Activated CD4-positive, alpha-beta T cell treated with anti-CD3 and anti-CD28 coated beads, Interleukin-2, Interleukin-6, amounts not matched to agents 100 ng/mL and 50 ng/mL, durations not matched to agents 16 hours and 8 hours (primary cell): Measurements from ENCODE around the gene LPP.

Source experiments
- DNase-seq: peaks from one replicate; pipeline ENCODE4 v3.0.0-alpha.2; 2020

The LPP gene

DNA sequence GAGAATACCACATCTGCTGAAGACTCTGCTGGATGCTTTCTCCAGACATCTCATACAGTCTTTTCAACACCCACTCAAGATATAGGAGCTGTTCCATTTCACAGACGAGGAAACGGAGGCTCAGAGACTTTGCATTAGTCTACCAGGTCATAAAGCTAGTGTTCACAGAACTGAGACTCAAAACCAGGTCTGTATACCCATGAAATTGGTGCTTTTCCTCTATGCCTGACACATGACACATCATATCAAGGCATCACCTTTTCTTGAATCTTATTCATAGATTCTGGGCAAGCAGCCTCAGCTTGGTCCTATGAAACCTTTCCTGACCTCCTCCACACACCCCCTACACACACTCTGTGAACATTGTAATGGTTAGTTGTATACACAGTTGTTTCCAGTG is 101.2 kb downstream of the LPP start:
- DNase-seq = no peak

DNA sequence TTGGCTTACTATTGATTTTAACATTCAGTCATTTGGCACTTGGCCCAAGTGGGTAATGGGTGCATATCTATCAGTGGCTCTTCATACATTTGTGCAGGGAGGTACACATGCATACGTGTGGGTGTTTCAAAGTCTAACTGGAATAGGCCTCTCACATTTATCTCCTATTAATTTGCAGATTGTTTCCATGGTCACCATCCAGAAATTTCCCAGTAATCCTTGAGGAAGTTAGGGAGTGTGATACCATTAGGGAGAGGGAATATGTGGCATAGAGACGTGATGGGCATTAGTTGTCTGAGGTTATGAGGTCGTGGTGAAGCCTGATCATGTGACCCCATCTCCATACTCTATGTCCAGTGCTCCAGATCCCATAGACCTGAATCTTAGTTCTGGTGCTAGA is 102.8 kb downstream of the LPP start:
- no peak for DNase-seq

DNA sequence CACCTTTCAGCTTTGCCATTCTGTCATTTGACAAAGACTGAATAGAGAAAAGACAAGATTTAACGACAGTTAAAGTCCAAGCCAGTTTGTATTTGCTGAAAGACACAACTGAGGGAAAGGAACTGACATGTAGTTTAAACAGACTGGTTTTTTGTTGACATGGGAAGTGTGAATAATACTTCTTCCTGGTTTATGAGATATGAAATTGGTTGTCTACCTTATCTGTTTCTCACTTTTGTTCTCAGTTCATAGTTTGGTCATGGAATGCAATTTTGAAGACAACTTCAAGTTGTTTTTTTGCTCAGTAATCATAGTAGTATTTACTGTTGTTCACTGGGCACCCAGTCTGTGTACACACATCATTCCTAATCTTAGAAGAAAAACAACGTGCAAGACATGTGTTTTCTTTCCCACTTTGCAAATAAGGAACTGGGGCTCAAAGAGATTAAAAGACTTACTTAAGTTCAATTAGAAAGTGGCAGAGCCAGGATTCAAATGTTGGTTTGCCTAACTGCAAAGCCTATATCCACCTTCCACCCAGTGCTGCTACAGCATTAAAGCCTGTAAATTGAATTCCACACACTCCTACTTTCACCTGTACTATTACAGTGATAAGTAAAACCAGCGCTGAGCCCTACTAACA is 103.5 kb downstream of the LPP start:
- peak; percentile 14 for DNase-seq

DNA sequence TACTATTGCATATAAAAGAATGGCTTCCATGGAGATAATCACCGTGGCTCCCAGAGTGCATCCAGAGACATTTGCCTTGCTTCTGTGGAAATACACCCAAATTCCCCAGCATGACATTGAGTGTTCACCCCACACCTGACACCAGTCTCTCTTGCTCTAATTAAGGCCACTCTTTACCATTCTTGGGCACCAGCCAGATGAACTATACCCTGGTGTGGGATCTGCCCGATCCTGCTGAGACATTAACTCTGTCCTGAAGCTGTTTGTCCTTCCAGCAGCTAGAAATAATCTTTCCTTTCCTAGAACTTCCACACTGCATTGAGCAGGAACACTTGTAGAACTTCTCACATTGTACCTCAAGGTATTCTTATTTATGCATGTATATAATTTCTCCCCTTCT is 105.2 kb downstream of the LPP start:
- no peak for DNase-seq

DNA sequence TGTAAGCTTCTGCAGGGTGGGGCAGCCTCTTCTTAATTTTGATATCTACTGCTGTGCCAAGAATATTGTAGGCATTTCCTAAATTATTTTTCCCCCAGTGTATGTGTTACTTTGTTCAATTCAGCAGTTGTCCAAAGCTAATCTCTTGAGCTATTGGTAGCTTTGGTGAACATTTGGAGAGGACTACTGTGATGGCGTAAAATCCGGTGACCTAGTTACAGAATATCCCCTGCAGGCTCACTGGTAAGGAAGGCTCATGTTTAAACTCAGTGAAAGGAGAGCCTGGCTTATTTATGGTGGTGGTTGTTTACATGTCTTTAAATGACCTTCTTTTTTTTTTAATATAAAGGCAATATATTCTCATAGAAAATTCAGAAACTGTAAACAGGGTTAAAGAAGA is 105.6 kb downstream of the LPP start:
- DNase-seq = no peak

DNA sequence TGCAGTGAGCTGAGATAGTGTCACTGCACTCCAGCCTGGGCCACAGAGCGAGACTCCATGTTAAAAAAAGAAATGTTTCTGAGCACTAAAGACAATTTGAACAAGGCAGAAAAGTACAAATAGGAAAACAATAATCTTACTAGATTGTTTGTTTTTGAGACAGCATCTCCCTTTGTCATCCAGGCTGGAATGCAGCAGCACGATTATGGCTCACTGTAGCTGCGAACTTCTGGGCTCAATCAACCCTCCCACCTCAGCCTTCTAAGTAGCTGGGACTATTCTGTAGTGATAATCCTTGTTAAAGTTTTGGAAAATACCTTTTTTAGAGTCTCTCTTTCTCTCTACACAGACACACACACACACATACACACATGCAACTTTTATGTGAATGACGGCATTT is 107.1 kb downstream of the LPP start:
- DNase-seq = no peak

DNA sequence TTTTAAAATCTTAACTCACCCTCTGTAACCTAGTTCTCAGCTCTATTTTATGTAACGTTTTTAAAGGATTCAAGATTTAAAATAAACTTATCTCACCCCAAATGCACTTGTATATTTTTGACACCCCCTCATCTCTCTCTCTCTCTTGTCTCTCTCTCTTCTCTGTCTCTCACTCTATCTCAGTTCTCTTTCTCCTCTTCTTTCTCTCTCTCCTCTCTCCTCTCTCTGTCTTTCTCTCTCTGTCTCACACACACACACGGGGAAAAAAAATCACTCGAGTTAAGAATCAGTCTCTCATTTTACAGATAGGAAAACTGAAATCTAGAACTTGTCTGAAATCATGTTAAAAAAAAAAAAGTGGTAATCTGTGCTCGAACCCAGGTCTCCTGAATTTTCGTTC is 108.5 kb downstream of the LPP start:
- no peak for DNase-seq

DNA sequence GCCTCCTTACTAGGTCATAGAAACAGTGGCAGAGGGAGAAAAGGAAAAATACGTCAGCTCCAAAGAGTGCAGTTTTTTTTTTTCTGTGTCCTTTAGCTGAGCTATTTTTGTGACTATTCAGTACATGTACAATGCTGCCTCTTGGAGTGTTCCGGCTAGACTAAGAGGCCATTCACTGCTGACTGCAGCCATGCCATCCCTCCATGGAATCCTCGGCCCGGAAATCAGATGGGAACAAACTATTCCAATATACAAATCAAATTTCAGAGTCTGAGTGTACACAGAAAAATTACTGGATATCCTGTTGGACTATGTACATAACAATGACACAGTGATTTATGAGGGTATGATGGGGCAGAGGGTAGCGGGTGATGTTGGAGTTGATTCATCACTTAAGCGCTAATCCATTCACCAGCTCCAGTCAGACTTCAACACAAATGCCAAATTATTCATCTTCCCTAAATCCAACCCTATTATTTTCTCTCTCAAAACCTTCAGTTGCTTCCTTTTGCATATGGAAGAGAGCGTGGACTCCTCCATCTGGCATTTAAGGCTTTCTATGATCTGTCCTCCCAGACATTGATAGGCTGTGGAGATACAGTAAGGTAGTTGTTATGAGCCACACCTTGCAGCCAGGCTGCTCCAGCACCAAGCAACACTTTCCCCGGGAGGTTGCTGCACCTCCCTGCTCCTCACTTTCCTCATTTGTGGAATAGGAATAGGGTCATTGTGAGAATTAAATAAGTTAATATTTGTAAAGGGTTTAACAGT is 109.1 kb downstream of the LPP start:
- DNase-seq = no peak

DNA sequence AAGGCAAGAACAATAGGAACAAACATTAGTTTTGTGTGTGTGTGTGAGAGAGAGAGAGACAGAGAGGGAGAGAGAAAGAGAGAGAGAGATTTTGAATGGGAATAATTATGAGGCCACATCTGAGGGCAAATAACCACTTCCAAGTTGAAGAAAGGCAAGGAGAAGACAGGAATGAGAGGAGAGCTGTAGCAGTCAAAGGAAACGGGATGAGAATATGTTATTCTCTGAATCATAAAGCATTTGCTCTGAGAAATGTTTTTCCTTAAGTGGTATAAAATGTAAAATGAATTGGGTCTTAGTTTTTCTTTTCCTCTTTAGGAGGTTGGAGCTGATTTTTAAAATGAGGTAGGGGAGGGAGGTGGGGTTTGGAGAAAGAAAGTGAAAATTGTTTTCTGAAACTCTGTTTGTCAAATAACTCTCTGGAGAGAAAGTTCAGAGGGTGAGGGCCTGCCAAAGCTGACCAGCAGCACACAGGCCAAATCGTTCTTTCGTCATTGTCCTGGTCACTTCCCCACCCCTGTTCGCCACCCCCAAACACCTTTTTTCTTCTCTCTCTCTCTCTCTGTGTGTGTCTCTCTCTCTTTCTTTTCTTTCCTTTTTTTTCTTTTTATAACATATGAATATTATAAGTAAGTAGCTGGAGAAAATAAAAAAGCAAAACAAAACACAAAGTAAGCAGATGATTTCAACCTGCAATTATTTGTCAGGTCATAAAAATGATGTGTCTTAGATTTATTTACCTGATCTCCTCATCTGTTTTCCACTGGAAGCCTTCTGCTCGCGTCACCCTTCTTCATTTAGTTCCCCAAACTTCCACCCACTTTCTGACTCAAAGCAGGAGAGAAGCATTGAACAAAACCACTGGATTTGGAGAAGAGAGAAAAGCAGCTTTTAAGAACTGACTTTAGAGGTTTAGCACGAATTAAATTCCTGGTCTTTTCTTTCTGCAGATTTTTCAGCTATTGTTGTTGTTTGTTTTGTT is 110.6 kb downstream of the LPP start:
- no peak for DNase-seq

DNA sequence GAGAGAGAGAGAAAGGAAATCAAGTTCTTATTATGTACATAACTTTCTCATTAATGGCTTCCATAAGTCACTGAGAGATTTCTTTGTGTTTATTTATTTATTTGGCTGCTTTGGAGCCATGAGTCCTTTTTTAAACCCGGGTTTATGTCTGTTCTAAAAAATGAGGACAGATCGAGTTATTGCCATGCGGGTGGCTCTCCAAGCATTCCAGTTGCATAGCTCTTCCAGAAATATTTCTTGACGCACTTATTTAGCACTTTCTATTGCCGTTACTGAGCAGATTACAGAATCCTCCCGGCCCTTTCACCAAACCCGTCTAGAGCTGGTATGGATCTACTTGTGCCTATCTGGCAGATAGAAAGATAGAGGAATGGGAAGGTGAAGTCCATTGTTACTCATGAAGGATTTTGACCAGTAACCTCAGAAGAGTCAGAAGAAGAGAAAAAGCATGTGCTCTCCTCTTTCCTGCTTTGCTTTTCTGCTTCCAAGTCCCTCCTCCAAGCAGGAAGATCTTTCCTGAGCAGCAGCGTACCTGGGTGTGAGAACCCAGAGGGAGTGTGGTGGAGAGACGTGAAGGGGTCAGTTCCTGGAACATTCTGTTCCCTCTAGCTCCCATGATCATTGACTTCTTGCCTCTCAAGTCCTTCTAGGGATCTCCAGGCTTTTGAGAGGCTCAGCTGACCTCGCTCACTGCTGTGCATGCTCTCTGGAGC is 112.8 kb downstream of the LPP start:
- DNase-seq = no peak

DNA sequence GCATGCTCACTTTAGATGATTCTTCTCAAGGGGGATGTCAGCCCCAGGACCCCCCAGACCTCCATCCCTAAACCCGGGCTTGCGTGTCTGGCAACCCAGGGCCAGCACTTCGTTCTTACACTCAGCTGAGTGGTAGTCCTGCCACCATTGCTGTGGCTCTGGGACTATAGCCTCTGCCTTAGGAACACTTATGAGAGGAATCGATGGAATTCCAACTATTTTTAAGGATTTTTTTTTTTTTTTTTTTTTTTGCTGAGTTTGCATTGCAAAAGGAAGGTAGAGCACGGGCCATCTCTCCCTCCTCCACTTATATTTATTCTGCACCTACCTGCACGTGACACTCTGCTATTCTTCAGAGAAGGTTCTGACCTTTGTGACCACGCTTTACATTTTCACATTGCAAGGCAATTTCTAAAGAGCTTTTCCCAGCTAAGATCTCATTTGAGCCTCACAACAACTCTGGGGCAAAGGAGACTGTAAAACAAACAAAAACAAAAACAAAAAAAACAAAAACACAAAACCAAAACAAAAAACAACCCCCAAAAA is 113.9 kb downstream of the LPP start:
- DNase-seq = no peak

DNA sequence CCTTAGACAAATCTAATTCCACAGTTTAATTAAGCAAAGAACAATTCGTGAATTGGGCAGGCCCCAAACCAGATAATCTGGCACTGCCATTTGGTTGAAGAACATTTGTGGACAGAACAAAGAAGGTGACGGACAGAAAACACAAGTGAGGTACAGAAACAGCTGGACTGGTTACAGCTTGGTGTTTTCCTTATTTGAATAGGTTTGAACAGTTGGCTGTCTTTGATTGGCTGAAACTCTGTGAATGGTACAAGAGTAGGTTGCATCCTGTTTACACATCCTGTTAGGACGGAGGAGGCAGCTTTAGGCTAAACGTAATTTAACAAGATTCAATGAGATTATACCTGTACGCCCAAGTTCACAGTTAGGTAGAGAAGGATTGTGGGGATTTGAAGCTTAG is 114.4 kb downstream of the LPP start:
- no peak for DNase-seq

DNA sequence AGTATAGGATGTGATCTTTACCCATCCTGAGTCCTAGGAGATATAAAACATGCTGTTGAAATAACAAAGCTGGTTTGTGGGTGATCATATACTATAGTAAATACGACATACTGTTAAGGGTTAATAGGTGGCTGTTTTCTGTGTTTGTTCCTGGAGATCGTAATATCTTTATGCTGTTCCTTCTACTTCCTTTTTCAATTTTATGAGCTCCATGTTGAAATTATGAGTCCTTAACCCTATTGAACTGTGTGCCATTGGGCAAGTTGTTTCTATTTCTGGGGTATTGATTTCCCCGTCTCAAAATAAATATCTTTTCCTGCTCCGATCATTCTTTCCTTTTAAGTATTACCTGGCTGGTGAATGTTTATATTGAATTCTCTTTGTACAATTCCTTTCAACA is 115.1 kb downstream of the LPP start:
- no peak for DNase-seq

DNA sequence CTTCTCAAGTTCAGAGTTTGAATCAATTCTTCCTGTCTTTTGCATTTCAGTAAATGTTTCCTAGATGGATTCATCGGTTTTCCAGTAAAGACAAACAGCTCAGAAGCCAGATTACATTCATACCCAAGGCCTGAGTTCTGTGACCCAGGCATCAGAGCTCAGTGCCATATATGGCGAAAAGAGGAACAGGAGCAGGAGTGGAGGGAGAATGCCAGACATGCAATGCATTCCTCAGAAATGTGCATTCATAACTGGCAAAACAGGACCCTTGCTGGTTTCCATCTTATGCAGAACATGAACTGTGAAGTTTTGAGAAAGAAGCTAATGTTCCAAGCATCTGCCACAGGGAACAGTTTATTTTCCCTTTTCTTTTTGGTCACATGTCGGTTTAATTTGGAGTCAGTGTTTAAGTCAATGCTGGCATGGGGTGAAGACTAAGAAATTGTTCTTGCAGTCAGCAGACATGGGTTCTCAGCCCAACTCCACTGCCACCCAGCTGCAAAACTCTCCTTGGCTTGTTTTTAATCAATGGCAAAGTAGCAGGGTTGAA is 116.5 kb downstream of the LPP start:
- DNase-seq = no peak

DNA sequence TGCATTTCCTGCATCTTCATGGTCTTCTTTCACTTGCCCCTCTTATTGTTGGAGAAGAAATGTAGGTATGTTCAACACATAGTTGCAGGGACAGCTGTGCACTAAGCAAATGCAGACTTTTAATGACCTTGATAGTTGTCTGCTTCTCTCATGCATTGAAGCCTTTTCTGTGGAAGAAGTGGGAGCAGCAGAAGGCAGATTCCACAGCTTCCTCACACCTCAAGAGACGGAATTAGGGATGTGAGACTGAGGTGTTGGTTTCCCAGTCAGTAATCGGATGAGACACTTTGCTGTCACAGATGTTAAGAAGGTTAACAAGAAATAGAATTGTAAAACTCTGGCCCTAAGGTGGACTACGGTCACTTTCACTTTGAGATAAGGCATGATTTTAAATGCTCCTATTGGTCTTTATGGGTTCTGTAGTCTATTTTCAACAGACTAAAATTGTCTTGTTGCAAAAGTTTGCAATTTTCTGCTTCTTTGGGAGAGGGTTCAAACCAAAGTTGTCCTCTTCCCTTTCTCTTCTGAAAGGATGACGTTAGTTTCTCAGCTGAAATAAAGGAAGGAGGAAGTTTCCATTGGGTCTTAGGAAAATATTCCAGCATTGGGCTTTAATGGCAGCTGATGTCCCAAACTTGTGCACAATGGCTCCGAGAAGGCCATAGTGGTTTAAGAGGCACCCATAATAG is 117.4 kb downstream of the LPP start:
- DNase-seq = no peak

DNA sequence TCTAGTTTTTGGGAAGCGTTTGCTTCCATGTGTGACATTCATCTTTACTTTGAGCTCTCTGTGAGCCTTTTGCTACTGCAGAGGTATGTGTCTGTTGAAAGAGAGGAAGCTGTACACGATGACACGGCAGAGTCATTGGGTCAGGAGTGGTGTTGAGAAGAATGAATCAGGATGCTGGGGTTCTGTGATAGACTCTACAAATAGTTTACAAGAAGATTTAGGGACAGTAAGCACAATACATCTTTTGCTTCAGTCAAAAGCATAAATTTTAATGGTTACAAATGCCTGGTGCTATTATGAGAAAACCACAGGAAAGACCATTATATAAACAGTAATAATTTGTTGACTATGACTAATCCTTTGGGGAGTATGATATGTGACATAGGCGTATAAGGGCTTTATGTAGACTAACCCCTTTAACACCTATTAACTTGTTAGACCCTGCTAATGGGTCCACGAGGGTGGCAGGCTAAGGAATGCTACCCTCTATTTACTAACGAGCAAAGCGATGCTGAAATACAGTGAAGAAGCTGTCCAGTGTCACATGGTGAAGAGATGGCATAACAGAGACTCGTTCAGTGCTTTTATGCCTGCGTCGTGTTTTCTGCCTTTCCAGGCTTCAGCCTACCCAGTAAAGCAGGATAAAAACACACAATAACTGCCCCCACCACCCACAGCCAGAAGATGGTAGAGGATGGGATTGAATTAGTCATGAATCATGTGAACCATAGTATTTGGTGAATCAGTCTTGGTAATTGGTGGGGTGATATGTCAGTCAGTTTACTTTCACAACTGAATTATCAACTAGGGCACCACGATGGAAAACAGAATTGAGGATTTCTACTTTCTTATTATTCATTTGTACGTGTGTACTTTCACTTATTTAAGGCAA is 118.8 kb downstream of the LPP start:
- no peak for DNase-seq

DNA sequence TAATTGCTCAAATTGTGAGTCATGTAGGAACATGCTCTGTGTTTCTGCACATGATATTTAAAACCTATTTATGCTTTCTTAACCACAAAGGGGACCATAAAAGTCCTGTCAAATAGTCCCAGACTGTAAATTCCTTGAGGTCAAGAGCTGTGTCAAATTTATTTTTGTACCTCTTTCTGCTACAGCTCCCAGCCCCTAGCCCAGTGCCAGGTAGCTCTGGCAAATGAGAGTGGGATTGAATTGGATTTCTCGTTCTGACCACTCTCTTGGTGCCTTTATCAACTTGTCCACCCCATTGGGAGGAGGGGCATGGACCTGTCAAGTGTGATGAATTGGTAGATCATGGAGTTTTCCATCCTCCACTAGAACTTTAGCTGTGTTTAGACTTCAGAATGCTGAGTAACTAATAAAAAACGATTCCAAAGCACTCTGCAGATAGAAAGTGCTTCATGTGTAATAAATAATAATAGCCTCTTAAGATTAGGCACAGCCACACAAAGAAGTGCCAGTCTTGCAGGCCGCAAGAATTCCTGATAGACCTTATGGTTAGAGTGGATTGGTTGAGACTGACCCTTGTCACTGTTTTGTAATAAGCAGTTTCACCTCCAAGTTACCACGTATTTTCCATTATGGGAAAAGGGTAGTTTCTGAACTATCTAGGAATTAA is 120.4 kb downstream of the LPP start:
- no peak for DNase-seq

DNA sequence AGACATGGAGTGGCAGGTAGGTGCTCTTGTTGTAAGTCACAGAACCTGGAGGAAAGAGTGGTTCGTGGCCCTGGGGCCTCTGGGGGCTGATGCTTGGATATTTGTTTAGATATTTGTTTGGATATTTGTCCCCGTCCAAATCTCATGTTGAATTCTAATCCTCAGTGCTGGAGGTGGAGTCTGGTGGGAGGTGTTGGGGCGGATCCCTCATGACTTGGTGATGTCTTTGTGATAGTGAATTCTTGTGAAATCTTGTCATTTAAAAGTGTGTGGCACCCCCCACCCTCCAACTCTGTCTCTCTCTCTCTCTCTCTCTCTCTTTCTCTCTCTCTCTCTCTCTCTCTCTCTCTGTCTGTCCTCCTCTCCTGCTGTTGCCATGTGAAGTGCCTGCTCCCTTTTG is 122.4 kb downstream of the LPP start:
- DNase-seq = no peak

DNA sequence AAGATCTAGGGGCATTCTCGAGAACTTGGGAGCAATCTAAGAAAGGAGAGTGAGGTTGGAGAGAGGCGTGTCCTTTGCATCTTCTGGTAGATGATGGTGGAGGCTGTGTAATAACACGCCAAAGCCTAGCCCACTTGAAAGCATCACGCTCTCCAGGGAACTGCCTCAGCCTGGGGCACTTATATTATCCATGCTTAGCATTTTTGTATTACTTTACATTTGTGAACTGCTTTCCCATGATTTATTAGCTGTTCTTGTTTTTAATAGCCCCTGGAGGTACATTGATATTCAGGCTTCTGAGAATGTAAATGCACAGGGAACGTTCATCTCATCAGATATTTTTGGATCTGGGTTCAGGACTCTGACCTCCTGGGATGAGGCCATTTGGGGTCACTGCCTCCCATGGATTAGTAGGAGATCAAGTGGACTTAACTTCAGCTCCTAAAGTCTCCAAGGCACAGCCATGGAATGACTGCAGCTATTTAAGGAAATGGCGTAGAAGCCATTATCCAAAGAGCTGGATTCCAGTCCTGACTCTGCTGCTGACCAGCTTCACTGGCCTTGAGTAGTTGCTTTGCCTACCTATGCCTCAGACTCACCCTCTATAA is 124.9 kb downstream of the LPP start:
- DNase-seq = no peak
